ENCODE results near the gene ANKS1A.
"Not testable (repeated sequence)": the region's sequence is repeated elsewhere in the genome, so short reads cannot be mapped to it uniquely, and the experiment has no call there.

The ANKS1A gene, protein sequence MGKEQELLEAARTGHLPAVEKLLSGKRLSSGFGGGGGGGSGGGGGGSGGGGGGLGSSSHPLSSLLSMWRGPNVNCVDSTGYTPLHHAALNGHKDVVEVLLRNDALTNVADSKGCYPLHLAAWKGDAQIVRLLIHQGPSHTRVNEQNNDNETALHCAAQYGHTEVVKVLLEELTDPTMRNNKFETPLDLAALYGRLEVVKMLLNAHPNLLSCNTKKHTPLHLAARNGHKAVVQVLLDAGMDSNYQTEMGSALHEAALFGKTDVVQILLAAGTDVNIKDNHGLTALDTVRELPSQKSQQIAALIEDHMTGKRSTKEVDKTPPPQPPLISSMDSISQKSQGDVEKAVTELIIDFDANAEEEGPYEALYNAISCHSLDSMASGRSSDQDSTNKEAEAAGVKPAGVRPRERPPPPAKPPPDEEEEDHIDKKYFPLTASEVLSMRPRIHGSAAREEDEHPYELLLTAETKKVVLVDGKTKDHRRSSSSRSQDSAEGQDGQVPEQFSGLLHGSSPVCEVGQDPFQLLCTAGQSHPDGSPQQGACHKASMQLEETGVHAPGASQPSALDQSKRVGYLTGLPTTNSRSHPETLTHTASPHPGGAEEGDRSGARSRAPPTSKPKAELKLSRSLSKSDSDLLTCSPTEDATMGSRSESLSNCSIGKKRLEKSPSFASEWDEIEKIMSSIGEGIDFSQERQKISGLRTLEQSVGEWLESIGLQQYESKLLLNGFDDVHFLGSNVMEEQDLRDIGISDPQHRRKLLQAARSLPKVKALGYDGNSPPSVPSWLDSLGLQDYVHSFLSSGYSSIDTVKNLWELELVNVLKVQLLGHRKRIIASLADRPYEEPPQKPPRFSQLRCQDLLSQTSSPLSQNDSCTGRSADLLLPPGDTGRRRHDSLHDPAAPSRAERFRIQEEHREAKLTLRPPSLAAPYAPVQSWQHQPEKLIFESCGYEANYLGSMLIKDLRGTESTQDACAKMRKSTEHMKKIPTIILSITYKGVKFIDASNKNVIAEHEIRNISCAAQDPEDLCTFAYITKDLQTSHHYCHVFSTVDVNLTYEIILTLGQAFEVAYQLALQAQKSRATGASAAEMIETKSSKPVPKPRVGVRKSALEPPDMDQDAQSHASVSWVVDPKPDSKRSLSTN

GRCh38 chr6:34888874-34889555 is at the start of gene ANKS1A:
Gene ANKS1A, plus strand, starts transcription at chr6:34889255. Its CDS starts 148 bp downstream, at chr6:34889403.
- DNase-seq (ENCODE audit: low read depth in 2 of 3, low spot score in 2 of 3) = peak; percentile 75 to 89 (median 81)

- DNase-seq (ENCODE audit: low read depth in 2 of 3, low spot score in 2 of 3) = no peak
Measured at GRCh38 chr6:34839666-34840352, 49.2 kb upstream of the ANKS1A start.

DNA sequence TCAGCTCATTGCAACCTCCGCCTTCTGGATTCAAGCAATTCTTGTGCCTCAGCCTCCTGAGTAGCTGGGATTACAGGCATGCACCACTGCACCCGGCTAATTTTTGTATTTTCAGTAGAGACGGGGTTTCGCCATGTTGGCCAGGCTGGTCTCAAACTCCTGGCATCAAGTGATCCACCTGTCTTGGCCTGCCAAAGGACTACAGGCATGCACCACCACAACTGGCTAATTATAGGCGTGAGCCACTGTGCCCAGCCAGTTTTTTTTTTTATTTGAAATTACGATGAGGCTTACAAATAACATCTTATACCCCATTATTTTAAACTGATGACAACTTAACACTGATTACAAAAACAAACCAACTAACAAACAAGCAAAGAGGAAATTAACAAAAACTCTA is 40.0 kb upstream of the ANKS1A start:
- not testable (repeated sequence) for DNase-seq (ENCODE audit: low read depth in 2 of 3, low spot score in 2 of 3)

GRCh38 chr6:34851361-34851760 is 37.7 kb upstream of the ANKS1A start:
- DNase-seq (ENCODE audit: low read depth in 2 of 3, low spot score in 2 of 3) = no peak

- DNase-seq (ENCODE audit: low read depth in 2 of 3, low spot score in 2 of 3) = no peak
Measured at GRCh38 chr6:34852406-34853085, 36.5 kb upstream of the ANKS1A start.

DNA sequence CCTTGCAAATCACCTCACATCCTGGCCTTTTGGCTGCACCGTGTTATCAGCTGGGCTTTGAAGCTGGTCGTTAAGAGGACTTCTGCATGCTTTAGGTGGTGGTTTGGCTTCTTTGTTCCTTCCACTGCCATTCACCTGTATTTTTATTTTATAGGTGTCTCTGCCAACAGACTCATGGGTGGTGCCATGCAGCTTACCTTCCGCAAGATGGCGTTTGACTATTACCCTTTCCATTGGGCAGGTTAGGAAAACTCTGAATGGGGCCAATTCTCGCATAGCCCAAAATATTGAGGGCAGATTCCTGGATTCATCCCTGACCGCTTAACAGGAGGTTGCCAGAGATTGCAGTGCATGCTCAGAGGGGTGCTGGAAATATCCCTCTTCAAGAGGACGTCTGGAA is 33.6 kb upstream of the ANKS1A start:
- no peak for DNase-seq (ENCODE audit: low read depth in 2 of 3, low spot score in 2 of 3)

- DNase-seq (ENCODE audit: low read depth in 2 of 3, low spot score in 2 of 3) = no peak
Measured at GRCh38 chr6:34858681-34859080, 30.4 kb upstream of the ANKS1A start.

- no peak for DNase-seq (ENCODE audit: low read depth in 2 of 3, low spot score in 2 of 3)
Measured at GRCh38 chr6:34859951-34860350, 29.1 kb upstream of the ANKS1A start.

DNA sequence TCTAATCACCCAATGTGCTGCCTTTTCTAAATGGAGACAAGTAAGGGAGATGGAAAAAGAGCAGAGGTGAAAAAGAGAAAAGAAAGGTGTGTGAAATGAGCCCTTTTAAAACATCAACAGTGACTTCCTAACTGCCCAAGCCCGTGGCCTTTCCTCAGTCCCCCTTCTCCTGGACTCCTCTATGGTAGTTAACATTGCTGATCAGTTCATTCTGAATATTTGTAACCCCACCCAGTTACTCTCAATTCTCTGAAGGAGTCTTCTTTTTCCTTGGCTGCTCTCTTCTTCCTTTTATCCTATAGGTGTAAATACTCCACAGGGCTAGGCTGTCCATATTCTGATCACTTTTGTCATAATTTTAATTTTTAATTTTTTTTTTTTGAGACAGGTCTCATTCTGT is 28.3 kb upstream of the ANKS1A start:
- DNase-seq (ENCODE audit: low read depth in 2 of 3, low spot score in 2 of 3) = no peak

DNA sequence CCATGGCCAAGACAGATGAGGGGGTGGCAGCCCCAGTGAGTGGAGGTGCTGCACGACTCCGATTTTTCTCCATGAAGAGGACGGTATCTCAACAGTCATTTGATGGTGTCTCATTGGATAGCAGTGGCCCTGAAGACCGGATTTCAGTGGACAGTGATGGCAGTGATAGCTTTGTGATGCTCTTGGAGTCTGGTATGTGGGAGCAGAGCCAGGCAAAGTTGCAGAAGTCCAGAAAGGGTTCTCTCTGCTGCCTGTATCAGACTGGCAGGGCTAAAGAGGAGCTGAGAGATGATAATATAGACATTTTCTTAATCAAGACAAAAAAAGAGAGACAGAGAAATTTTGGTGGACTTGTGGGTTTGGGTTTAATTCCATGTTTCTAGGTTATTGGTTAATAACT is 25.0 kb upstream of the ANKS1A start:
- DNase-seq (ENCODE audit: low read depth in 2 of 3, low spot score in 2 of 3) = no peak

- no peak for DNase-seq (ENCODE audit: low read depth in 2 of 3, low spot score in 2 of 3)
Measured at GRCh38 chr6:34865107-34865506, 23.9 kb upstream of the ANKS1A start.

- DNase-seq (ENCODE audit: low read depth in 2 of 3, low spot score in 2 of 3) = no peak
Measured at GRCh38 chr6:34866509-34866908, 22.5 kb upstream of the ANKS1A start.

DNA sequence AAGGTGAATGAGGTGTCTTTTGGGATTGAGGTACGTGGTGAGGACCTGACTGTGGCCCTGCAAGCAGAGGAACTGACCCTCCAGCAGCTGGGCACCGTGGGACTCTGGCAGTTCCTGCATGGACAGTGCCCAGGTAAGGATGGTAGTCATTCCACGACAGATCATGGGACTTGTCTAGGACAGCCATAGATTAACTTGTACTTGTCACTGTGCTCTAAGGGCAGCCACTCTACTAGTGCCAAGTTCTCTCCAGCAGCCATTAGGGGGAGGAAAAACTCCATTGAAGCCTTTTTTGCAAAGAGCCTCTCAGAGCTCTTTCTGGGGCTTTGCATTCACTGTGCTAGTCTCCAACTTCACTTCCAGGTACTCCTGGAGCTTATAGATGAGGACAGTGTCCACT is 21.6 kb upstream of the ANKS1A start:
- DNase-seq (ENCODE audit: low read depth in 2 of 3, low spot score in 2 of 3) = no peak

- no peak for DNase-seq (ENCODE audit: low read depth in 2 of 3, low spot score in 2 of 3)
Measured at GRCh38 chr6:34871853-34872252, 17.2 kb upstream of the ANKS1A start.

DNA sequence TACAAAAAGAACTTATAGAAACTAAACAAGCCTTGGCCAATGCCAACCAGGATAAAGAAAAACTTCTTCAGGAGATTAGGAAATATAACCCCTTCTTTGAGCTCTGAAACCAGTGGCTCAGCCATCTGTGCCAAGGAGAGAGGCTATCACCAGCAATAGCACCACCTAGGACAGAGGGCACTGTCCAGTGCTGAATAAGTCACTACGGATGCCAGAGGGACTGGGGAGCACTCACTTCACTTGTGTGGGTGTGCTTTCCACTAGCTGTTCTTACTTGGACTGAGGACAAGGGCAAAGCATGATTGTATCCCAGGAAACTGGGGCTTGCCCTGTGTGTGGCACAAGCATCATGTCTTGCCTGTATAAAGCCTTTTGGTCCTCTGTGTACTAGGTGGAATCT is 16.7 kb upstream of the ANKS1A start:
- DNase-seq (ENCODE audit: low read depth in 2 of 3, low spot score in 2 of 3) = no peak

- DNase-seq (ENCODE audit: low read depth in 2 of 3, low spot score in 2 of 3) = no peak
Measured at GRCh38 chr6:34875292-34876213, 13.5 kb upstream of the ANKS1A start.

DNA sequence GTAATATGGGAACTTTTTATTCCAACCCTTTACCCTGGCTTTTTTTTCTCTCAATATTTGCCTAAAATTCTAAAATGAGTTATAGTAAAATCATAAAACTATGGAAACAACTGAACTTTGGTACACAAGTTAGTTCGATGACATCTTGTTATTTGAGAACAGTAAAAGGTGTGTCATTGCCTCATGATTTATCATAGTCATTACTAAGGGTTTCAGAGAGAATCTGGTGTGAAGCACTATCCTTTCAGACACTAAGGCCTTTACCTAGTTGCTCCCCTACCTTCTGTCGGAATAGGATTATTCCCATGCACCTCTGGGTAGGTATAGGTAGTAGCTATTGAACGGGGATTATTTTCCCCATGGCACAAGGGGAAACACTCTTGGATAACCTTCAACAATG is 12.6 kb upstream of the ANKS1A start:
- no peak for DNase-seq (ENCODE audit: low read depth in 2 of 3, low spot score in 2 of 3)

GRCh38 chr6:34877259-34877658 is 11.8 kb upstream of the ANKS1A start:
- no peak for DNase-seq (ENCODE audit: low read depth in 2 of 3, low spot score in 2 of 3)
